AML-193 (cell line): Measurements from ENCODE around the gene PPM1D.
"Not testable (repeated sequence)": the region's sequence is repeated elsewhere in the genome, so short reads cannot be mapped to it uniquely, and the experiment has no call there.

Experiments used
- DNase-seq, 2 experiments: peaks; one replicate each; lab custom pipeline; 2025; lab: John Stamatoyannopoulos, UW

Gene PPM1D

GRCh38 chr17:60593441-60594036 lies 6.5 kb upstream of the PPM1D start:
- DNase-seq, result not testable (repeated sequence)

GRCh38 chr17:60594170-60594569 lies 5.8 kb upstream of the PPM1D start:
- not testable (repeated sequence) for DNase-seq

GRCh38 chr17:60594734-60595133 lies 5.3 kb upstream of the PPM1D start:
- no peak for DNase-seq

GRCh38 chr17:60597297-60597696 lies 2.7 kb upstream of the PPM1D start:
- no peak for DNase-seq

- peak; percentile 90 to 93 for DNase-seq
These were observed 1.8 kb upstream of the PPM1D start for GRCh38 chr17:60598001-60598736.

GRCh38 chr17:60599220-60599619 lies 773 bp upstream of the PPM1D start:
- DNase-seq, result no peak

- peak; percentile 83 to 86 for DNase-seq
These were observed 775 bp downstream of the PPM1D start for GRCh38 chr17:60600490-60601446.

- DNase-seq, result peak; percentile 70 to 72
These were observed 1.7 kb downstream of the PPM1D start for GRCh38 chr17:60601447-60602384.

- no peak for DNase-seq
These were observed 2.4 kb downstream of the PPM1D start for GRCh38 chr17:60602385-60602742.

- no peak for DNase-seq
These were observed 2.9 kb downstream of the PPM1D start for GRCh38 chr17:60602871-60603270.

GRCh38 chr17:60603477-60603876 lies 3.5 kb downstream of the PPM1D start:
- not testable (repeated sequence) for DNase-seq

GRCh38 chr17:60604686-60605334 lies 4.8 kb downstream of the PPM1D start:
- DNase-seq, result no peak

- DNase-seq, result no peak
These were observed 6.0 kb downstream of the PPM1D start for GRCh38 chr17:60606036-60606435.

GRCh38 chr17:60610473-60610872 lies 10.5 kb downstream of the PPM1D start:
- no peak for DNase-seq

GRCh38 chr17:60611321-60611720 lies 11.3 kb downstream of the PPM1D start:
- DNase-seq, result not testable (repeated sequence)

GRCh38 chr17:60613325-60613724 lies 13.3 kb downstream of the PPM1D start:
- DNase-seq, result no peak

GRCh38 chr17:60613796-60614195 lies 13.8 kb downstream of the PPM1D start:
- not testable (repeated sequence) for DNase-seq

- not testable (repeated sequence) for DNase-seq
These were observed 14.3 kb downstream of the PPM1D start for GRCh38 chr17:60614247-60614646.

- DNase-seq, result no peak
These were observed 15.1 kb downstream of the PPM1D start for GRCh38 chr17:60615108-60615507.

- no peak for DNase-seq
These were observed 15.8 kb downstream of the PPM1D start for GRCh38 chr17:60615840-60616239.

- DNase-seq, result no peak
These were observed 18.1 kb downstream of the PPM1D start for GRCh38 chr17:60618080-60618479.
